Retinal pigment epithelial cell (primary cell): ENCODE measurements around the gene ARID3A.

ENCODE experiments used
- DNase-seq: peaks from one replicate; pipeline ENCODE4 v3.0.0-alpha.2; 2010; ENCODE audit warnings: low read depth
- H3K4me3 ChIP-seq: 2 replicates; pipeline ENCODE4 v1.5.1; 2011; ENCODE audit warnings: mild to moderate bottlenecking, low read length, control low read depth, moderate library complexity
- CTCF ChIP-seq: conservative IDR thresholded peaks from 2 replicates; pipeline ENCODE4 v1.5.1; 2011; ENCODE audit warnings: low read depth, low read length, control low read depth, inconsistent platforms

ARID3A gene

GRCh38 chr19:881385-882071, 44.3 kb upstream of the ARID3A start:
- no peak for TF ChIP-seq CTCF
- no peak for DNase-seq
- no peak overlapping the region for H3K4me3 ChIP-seq

GRCh38 chr19:882871-883497, 42.9 kb upstream of the ARID3A start:
- DNase-seq: no peak
- TF ChIP-seq CTCF: no peak
- no peak overlapping the region for H3K4me3 ChIP-seq

- TF ChIP-seq CTCF: no peak
- DNase-seq: no peak
- H3K4me3 ChIP-seq: no peak overlapping the region
Measured at GRCh38 chr19:883661-884211, 42.1 kb upstream of the ARID3A start.

GRCh38 chr19:884420-885211, 41.2 kb upstream of the ARID3A start:
- no peak for TF ChIP-seq CTCF
- DNase-seq: no peak
- H3K4me3 ChIP-seq: no peak overlapping the region

- no peak overlapping the region for H3K4me3 ChIP-seq
- TF ChIP-seq CTCF: no peak
- no peak for DNase-seq
Measured at GRCh38 chr19:885536-886224, 40.2 kb upstream of the ARID3A start.

GRCh38 chr19:887072-887471, 38.8 kb upstream of the ARID3A start:
- no peak overlapping the region for H3K4me3 ChIP-seq
- DNase-seq: no peak
- TF ChIP-seq CTCF: no peak
